T-helper 1 cell treated with Interleukin-12 subunit alpha and Interleukin-12 subunit beta and Interleukin-4 antibody, amounts not matched to agents 30 μg/mL and 1 μg/mL, for 36 hours (primary cell): Measurements from ENCODE around the gene RNF169.

ENCODE experiments used
- H3K27ac Mint-ChIP-seq: one replicate; pipeline ENCODE4 v1.8.0; 2021; ENCODE audit warnings: mild to moderate bottlenecking, mixed read lengths
- H3K27me3 Mint-ChIP-seq: one replicate; pipeline ENCODE4 v1.8.0; 2021; ENCODE audit warnings: low read depth, mixed read lengths
- H3K36me3 Mint-ChIP-seq: one replicate; pipeline ENCODE4 v1.8.0; 2021; ENCODE audit warnings: low read depth, mixed read lengths
- H3K4me1 Mint-ChIP-seq: one replicate; pipeline ENCODE4 v1.8.0; 2021; ENCODE audit warnings: low read depth, mixed read lengths
- H3K4me3 Mint-ChIP-seq: one replicate; pipeline ENCODE4 v1.8.0; 2021; ENCODE audit warnings: mild to moderate bottlenecking, moderate library complexity, mixed read lengths
- H3K9me3 Mint-ChIP-seq: one replicate; pipeline ENCODE4 v1.8.0; 2021; ENCODE audit warnings: mixed read lengths

Gene RNF169

DNA sequence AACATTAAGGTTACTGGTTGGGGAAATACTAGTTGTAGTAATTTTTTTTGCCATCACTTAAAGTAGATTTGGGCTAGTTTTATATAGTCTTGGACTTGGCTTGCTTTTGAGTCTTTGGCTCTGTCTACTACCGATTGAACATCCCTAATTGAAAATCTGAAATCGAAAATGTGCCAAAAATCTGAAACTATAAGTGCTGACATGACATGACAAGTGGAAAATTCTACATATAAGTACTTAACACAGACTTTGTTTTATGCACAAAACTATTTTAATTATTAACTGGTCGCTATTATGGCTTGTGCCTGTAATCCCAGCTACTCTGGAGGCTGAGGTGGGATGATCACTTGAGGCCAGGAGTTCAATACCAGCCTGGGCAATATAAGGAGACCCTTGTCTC, 22.5 kb downstream of the RNF169 start:
- no peaks in the 10 kb centered on the region for H3K9me3 Mint-ChIP-seq
- no peaks in the 10 kb centered on the region for H3K27me3 Mint-ChIP-seq
- H3K4me3 Mint-ChIP-seq, result no peak overlapping the region
- H3K4me1 Mint-ChIP-seq, result peaks cover 12% of the 10 kb centered on the region
- H3K36me3 Mint-ChIP-seq, result no peaks in the 10 kb centered on the region
- no peak overlapping the region for H3K27ac Mint-ChIP-seq

DNA sequence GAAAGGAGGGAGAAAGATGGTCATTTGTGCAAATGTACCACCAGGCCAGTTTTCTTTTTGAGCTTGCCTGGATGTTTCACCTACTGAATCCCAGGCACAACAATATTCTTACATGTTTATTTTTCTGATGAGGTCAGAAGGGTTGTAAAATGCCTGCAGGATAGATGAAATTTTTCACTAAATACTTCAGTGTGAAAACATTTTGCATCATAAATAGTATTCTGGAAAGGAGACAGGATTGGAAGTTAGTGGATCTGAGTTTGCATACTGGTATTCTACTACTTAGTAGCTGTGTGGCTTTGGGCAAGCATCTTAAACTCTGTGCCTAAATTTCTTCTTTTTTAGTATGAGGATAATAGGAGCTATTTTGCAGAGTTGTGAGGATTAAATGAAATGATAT, 24.8 kb downstream of the RNF169 start:
- Mint-ChIP-seq H3K4me3 (no peak overlapping the region), H3K4me1 (peaks cover 14% of the 10 kb centered on the region), H3K27me3 (no peaks in the 10 kb centered on the region), H3K36me3 (peaks cover 3% of the 10 kb centered on the region), H3K9me3 (no peaks in the 10 kb centered on the region), H3K27ac (no peak overlapping the region)

DNA sequence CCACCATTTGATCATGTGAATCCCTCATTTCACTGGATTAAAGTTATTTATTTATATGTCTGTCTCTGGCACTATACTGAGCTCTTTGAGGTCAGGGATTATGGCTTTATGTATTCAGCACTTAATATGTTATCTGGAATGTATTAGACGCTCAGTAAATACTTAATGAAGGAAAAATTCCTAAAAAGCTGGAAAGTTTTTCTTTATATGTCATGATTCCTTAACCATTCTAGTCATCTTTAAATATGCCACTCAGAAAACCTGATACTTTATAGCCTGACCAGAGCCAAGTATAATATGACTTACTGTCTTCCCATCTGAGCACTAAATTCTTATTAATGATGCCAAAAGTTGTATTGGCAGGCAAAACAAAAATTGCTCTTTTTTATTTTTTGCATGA, 27.1 kb downstream of the RNF169 start:
- Mint-ChIP-seq H3K4me3 (no peak overlapping the region), H3K4me1 (peaks cover 6% of the 10 kb centered on the region), H3K27me3 (no peaks in the 10 kb centered on the region), H3K36me3 (peaks cover 3% of the 10 kb centered on the region), H3K27ac (no peak overlapping the region), H3K9me3 (no peaks in the 10 kb centered on the region)

DNA sequence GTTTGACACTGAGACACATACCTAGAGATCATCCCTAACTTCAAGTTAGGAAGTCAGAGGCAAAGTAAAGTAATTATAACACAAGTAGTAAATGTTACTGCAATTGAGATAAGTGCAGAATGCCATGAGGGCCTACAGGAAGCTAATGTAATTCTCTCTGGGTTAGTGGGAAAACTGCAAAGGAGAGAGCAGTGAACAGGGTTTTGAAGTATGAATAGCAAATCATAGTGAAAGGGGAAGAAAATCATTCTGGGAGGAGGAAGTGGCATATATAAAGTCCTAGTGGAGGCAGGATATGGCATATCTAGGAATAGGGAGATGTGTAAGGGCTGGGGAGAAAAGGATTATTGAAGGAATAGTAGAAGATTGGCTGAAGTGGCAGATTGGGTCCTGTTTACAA, 27.9 kb downstream of the RNF169 start:
- Mint-ChIP-seq H3K4me3 (no peak overlapping the region), H3K36me3 (peaks cover 3% of the 10 kb centered on the region), H3K9me3 (no peaks in the 10 kb centered on the region), H3K27ac (no peak overlapping the region), H3K27me3 (no peaks in the 10 kb centered on the region), H3K4me1 (peaks cover 6% of the 10 kb centered on the region)

DNA sequence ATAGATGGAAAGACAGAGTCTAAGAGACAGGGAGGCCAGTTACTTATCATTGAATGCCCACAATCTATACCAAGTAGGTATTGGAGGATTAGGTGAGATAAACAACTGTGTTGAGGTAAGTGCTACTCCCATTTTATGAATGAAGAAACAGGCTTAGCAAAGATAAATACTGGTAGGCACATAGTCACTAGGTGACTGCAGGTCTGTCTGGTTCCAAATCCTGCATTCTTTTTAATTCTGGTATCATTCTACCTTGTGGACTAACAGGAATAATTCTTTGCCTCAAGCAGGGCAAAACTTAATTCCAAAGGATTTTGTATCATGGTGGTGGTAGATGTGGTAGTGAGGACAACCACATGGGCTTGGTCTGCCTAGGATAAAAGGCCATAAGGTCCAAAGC, 28.4 kb downstream of the RNF169 start:
- Mint-ChIP-seq H3K4me3 (no peak overlapping the region), H3K9me3 (no peaks in the 10 kb centered on the region), H3K36me3 (peaks cover 3% of the 10 kb centered on the region), H3K27ac (no peak overlapping the region), H3K4me1 (peaks cover 6% of the 10 kb centered on the region), H3K27me3 (no peaks in the 10 kb centered on the region)

DNA sequence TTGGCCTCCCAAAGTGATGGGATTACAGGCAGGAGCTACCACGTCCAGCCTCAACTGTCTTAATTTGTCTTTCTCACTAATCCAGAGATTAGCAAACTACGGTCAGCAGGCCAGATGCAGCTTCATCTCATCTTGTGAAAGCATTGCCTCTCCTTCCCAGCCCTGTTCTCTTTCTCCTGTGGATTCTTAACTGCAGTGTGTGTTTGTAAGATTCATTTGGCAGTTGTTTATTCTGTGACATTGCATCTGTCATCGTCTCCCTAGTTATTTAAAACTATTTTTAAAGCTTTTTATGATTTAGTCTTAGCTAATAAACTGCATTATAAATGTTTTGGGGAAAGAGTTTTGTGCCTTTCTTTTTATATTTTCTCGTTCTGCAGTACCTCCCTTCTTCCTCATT, 29.2 kb downstream of the RNF169 start:
- Mint-ChIP-seq H3K27me3 (no peaks in the 10 kb centered on the region), H3K4me1 (peaks cover 8% of the 10 kb centered on the region), H3K27ac (no peak overlapping the region), H3K36me3 (peaks cover 3% of the 10 kb centered on the region), H3K9me3 (no peaks in the 10 kb centered on the region), H3K4me3 (no peak overlapping the region)

DNA sequence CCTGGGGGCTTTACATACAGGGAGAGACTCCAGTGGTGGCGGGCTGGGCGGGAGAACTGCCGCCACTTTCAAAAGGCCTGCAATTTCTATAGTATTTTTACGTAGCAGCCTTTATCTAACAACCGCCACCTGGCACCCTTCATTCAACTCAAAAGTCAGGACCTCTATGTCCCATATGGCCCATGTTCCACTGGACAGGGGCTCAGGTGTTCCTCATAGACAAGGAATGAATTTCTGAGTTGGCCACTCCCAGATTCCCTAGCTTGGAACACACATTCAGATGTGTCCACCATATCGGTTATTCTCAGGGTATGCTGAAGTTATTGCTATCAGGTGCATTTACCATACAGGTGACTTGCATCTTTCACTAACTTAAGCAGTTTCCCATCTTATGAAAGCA, 29.9 kb downstream of the RNF169 start:
- H3K9me3 Mint-ChIP-seq, result no peaks in the 10 kb centered on the region
- no peak overlapping the region for H3K4me3 Mint-ChIP-seq
- H3K27me3 Mint-ChIP-seq, result no peaks in the 10 kb centered on the region
- peaks cover 3% of the 10 kb centered on the region for H3K36me3 Mint-ChIP-seq
- peaks cover 15% of the 10 kb centered on the region for H3K4me1 Mint-ChIP-seq
- H3K27ac Mint-ChIP-seq, result no peak overlapping the region

DNA sequence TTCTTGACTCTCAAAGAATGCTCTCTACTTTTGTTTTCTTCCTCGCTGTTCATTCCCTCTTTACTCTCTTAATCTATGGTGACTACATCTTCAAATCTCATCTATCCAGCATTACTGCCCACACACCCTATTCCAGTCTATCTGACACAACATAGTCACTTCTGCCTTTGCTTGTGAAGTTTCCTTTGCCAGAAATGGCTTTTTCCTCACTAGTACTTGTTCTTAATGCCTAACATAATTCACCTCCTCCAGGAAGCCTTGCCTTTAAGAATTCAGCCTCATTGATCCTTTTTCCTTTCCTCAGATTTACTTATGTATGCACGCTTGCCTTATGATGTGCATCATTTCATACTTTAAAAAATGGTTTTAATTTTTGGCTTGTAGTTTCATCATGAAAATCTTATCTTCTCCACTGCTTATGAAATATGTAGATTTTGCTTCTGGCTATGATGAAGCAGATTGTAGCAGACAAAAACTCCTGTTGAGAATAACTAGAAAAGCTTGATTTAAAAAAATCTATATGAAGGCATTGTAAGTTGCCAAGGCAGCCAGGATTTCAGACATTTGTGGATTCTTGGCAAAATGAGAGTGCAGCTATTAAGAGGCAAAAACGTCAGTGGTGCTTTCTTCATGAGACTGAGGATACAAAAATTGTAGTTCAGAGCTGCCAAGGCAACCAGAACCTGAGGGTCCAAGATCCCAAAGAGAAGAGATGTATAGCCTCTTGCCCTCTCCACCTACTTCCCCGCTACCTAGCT, 31.8 kb downstream of the RNF169 start:
- Mint-ChIP-seq H3K36me3 (peaks cover 3% of the 10 kb centered on the region), H3K4me1 (peaks cover 20% of the 10 kb centered on the region), H3K27ac (no peak overlapping the region), H3K9me3 (no peaks in the 10 kb centered on the region), H3K27me3 (no peaks in the 10 kb centered on the region), H3K4me3 (no peak overlapping the region)

DNA sequence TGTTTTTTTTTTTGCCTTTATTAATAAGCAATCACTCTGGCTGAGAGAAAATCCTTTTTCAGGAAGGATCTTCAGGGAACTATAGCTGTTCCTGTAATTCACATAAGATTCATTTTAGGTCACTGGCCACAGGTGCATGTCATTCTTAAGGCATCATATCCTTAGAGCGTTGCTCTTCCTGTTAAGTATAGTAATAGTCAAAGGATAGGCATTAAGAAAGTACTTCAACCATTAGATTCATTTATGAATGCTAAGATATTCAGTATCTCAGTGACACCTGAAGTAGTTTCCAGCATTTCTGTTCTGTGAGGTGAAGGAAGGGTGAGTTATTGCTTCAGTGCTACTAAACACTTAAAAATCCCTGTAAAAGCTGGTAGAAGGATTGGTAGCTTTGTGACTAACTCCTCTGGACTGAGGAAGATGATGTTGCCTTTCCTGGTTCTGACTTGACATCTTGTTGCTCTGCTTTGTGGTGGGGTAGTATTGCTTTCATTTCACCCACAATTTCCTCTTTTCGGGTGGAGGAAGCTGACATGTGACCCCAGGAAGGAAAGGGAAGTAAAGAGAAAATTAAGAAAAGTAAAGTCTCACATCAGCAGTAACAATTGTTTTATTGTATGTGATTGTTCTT, 34.7 kb downstream of the RNF169 start:
- Mint-ChIP-seq H3K36me3 (no peaks in the 10 kb centered on the region), H3K27me3 (no peaks in the 10 kb centered on the region), H3K9me3 (no peaks in the 10 kb centered on the region), H3K27ac (peak overlapping the region; percentile 26), H3K4me1 (peaks cover 19% of the 10 kb centered on the region), H3K4me3 (peak overlapping the region; percentile 7)

DNA sequence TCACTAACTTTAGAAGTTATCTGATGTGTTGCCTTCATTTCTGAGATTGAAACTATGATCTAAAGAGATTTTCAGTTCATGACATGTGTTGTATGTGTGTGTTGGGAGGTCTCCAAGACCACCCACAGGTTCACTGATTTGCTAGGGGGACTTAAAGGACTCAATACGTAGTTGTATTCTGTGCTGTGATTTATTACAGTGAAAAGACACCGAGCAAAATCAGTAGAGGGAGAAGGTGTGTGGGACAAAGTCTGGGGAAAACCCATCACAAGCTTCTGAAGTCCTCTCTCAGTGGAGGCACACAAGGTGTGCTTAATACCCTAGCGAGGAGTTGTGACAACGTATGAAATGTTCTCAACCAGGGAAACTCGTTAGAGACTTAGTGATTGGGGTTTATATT, 35.6 kb downstream of the RNF169 start:
- H3K4me1 Mint-ChIP-seq, result peaks cover 19% of the 10 kb centered on the region
- H3K4me3 Mint-ChIP-seq, result no peak overlapping the region
- no peaks in the 10 kb centered on the region for H3K27me3 Mint-ChIP-seq
- H3K36me3 Mint-ChIP-seq, result no peaks in the 10 kb centered on the region
- H3K9me3 Mint-ChIP-seq, result no peaks in the 10 kb centered on the region
- no peak overlapping the region for H3K27ac Mint-ChIP-seq

DNA sequence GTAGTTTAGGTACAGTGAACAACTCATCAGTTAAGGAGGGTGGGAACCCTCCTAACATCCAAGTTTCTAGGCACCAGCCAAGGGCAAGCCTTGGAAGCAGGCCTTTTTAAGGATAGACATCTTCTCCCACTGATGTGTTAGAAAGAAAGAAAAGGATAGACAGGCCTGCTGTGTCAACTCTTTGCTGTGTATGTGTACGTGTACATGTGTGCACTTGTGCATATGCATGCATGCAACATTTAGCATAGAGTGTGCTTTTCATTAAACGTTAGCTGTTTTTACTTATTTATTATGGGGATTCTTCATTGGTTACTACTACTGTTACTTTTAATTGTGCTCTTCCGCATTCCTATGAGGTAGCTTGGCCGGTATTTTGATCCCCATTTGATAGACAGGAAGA, 36.1 kb downstream of the RNF169 start:
- Mint-ChIP-seq H3K27ac (no peak overlapping the region), H3K4me3 (no peak overlapping the region), H3K4me1 (peaks cover 19% of the 10 kb centered on the region), H3K36me3 (peaks cover 4% of the 10 kb centered on the region), H3K9me3 (no peaks in the 10 kb centered on the region), H3K27me3 (no peaks in the 10 kb centered on the region)

DNA sequence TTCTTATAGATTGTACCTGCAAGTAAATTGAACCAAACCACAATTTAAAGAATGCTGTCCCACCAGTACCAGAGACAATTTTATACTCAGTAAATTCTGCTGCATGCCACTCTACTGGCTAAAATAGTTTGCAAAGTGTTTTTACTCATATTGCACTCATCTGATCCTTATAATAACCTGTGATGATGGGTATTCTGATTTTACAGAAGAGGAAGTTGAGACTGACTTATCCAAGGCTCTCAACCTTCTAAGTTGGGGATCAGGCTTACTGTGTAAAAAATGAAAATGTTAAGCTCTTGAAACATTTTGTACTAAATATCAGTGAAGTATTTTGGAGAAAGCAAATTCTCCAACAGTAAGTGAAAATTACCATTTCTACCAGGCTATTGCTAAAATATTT, 37.9 kb downstream of the RNF169 start:
- H3K36me3 Mint-ChIP-seq, result peaks cover 16% of the 10 kb centered on the region
- H3K27ac Mint-ChIP-seq, result no peak overlapping the region
- peaks cover 19% of the 10 kb centered on the region for H3K4me1 Mint-ChIP-seq
- H3K27me3 Mint-ChIP-seq, result no peaks in the 10 kb centered on the region
- H3K9me3 Mint-ChIP-seq, result no peaks in the 10 kb centered on the region
- no peak overlapping the region for H3K4me3 Mint-ChIP-seq

DNA sequence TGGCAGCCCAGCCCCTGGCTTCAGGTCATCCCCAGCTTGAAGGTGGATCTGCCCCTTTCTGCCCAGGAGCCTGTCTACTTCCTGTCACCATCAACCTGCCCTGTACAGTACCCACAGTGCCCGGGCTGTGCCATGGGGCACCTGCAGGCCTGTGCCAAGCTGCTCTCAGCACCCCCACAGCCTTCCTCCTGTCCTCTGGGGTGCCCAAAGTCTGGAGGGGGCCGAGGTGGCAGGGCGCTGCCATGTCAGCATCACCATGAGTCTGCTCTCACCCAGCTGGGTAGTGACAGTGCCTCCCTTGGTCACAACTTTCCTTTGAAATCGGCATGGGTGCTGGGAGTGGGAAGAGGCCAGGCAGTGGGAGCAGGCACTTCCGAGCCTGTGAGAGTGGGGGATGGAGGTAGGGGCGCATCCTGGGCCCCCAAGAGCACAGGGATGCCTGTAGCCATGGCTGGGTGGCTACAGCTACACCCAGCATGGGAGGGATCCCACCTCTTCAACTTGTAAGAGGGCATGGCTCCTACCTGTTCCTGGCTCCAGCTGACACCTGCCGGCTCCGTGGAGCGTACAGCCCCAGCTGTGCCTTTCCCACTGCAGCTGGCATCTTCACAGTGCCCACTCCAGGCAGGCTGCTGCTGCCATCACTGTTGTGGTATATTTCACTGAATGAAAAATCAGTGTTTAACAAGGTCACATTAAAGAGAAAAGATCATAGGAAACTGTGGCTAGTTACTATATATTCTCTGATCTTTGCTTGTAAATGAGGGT, 42.9 kb downstream of the RNF169 start:
- H3K4me1 Mint-ChIP-seq, result peaks cover 4% of the 10 kb centered on the region
- H3K27ac Mint-ChIP-seq, result no peak overlapping the region
- H3K27me3 Mint-ChIP-seq, result no peaks in the 10 kb centered on the region
- H3K36me3 Mint-ChIP-seq, result peaks cover 36% of the 10 kb centered on the region
- H3K4me3 Mint-ChIP-seq, result no peak overlapping the region
- no peaks in the 10 kb centered on the region for H3K9me3 Mint-ChIP-seq

DNA sequence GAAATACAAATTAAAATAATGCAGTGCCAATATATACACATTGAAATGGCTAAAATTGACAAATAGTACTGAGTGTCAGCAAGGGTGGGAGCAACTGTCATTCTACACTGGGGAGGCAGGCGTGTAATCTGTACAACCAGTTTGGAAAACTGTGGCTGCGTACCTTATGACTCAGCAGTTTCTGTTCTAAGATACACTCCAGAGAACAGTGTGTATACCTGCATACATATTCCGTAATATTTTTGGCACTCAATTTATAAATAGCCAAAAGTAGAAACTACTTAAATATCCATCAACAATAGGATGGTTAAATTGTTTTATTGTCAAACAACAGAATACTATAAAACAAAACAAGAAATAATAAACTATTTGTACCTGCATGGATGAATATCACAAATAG, 57.6 kb downstream of the RNF169 start:
- Mint-ChIP-seq H3K4me1 (peaks cover 8% of the 10 kb centered on the region), H3K27me3 (no peaks in the 10 kb centered on the region), H3K27ac (no peak overlapping the region), H3K36me3 (peaks cover 7% of the 10 kb centered on the region), H3K9me3 (no peaks in the 10 kb centered on the region), H3K4me3 (no peak overlapping the region)

DNA sequence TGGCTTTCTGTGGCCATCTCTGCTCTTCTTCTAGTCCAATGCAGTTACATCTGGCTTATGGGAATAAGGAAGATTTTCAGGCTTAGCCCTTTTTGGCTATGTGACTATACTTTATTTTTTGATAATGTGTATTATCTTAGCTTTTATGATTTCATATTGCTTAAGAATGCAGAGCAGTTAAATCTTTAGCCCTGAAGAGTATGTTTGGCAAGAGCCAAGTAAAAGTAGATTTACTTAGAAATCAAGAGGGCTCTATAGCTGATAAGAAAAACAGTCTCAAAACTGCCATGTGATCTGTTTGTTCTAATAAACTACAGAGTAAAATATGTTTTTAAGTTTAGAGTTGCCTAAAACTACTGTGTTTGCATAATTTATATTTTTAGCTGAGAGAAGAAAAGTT, 61.2 kb downstream of the RNF169 start:
- Mint-ChIP-seq H3K9me3 (no peaks in the 10 kb centered on the region), H3K27ac (no peak overlapping the region), H3K27me3 (no peaks in the 10 kb centered on the region), H3K36me3 (peaks cover 7% of the 10 kb centered on the region), H3K4me1 (peaks cover 8% of the 10 kb centered on the region), H3K4me3 (no peak overlapping the region)
